Colonic mucosa (tissue), 4 donors: ENCODE results near the gene DGCR8. TPM values are rescaled to one million over a fixed set of nuclear protein-coding genes. Genes with fewer than 3 reads are reported as not detected.

Experiments used
- DNase-seq: peaks from one replicate; pipeline ENCODE4 v3.0.0-alpha.2; 2020
- H3K27ac ChIP-seq: fragments of 200-600 bp; one replicate; pipeline ENCODE4 v1.8.0; 2021
- H3K27me3 ChIP-seq: fragments of 200-600 bp; one replicate; pipeline ENCODE4 v1.8.0; 2021
- H3K36me3 ChIP-seq: fragments of 200-600 bp; one replicate; pipeline ENCODE4 v1.8.0; 2021
- H3K4me1 ChIP-seq: fragments of 200-600 bp; one replicate; pipeline ENCODE4 v1.8.0; 2021; ENCODE audit warnings: mild to moderate bottlenecking
- H3K4me3 ChIP-seq: fragments of 200-600 bp; one replicate; pipeline ENCODE4 v1.8.0; 2021
- H3K9ac ChIP-seq, 2 donors: one replicate each; pipeline ENCODE4 v1.7.0; 2013; ENCODE audit warnings: control low read depth in 2 of 2, low read depth in 2 of 2, low read length in 2 of 2
- H3K9me3 ChIP-seq: fragments of 200-600 bp; one replicate; pipeline ENCODE4 v1.8.0; 2021
- CTCF ChIP-seq: fragments of 200-600 bp; IDR thresholded peaks from one replicate; pipeline ENCODE4 v1.8.0; 2022; ENCODE audit warnings: antibody characterized with exemption, mild to moderate bottlenecking
- intact Hi-C: fragments of 100-400 bp; cut with DNase I; formaldehyde crosslinking; loops from one replicate; pipeline ENCODE4 v1.14.1; 2022
- total RNA-seq, 2 donors: library from RNA; stranded (reverse); fragmentation: NEBNext Ultra II Directional in 1 of 2; extraction: Animal tissue kit (Norgen Biotek cat#: 25700) in 1 of 2; gene quantifications; one replicate each; pipeline ENCODE4 v1.2.1, GENCODE V29; 2021
- donor health status: healthy.
- donor health status: DM: no; HTN: no; CAD: no.
- donor health status: DM: no; HTN: no; CAD: no.

DGCR8 gene
- total RNA-seq, 2 donors from 2014 or later: 21.1 to 52.7 TPM

DNA sequence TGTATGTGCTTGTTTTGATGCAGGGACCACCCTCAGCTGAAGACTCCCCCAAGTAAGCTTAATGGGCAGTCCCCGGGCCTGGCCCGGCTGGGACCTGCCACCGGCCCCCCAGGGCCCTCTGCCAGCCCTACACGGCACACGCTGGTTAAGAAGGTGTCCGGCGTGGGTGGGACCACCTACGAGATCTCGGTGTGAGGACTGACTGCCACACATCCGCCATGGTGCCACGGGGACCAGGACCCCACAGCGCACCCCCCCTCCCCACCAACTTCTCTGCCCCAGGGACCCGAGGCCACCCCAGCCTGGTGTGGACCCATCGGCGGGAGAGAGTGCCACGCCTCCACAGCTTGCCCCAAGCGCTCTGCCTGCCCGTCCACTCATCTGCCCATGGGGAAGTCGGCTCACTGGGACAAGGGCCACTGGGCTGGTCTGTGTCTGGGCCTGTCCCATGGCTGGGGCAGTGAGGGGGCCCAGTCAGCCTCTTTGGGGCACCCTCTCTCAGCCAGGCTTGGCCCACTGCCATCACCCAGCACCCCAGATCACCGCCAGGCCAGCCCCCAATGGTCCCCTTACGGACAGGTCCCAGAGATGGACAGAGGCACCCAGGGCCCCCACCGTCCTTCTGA is 65.3 kb downstream of the DGCR8 start:
- H3K9ac ChIP-seq: no peak overlapping the region
- H3K27ac ChIP-seq: no peak overlapping the region
- TF ChIP-seq CTCF: no peak
- DNase-seq: no peak
- no peaks in the 10 kb centered on the region for H3K9me3 ChIP-seq
- H3K36me3 ChIP-seq: no peaks in the 10 kb centered on the region
- H3K4me3 ChIP-seq: no peak overlapping the region
- intact Hi-C loops: no loop called here
- no peaks in the 10 kb centered on the region for H3K4me1 ChIP-seq
- no peaks in the 10 kb centered on the region for H3K27me3 ChIP-seq

DNA sequence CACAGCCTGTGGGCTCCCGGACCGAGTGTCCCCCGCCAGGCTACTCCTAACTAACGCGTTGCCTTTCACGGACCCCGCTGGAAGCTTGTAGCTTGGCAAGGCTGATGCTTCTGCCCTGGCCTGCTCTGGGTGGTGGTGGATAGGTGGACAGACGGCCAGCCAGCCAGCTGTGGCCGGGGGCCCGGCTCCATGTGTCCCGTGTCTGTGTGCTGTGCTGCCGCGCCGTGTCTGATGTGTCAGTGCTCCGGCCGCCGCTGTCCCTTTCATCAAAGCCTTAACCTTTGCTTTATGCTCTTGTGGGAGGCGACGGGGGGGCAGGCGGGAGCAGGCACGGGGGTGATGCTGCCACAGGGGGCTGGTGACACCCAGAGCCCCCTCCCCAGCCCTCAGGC is 65.8 kb downstream of the DGCR8 start:
- intact Hi-C loops: no loop called here
- Histone ChIP-seq H3K9me3 (no peaks in the 10 kb centered on the region), H3K9ac (no peak overlapping the region), H3K4me1 (no peaks in the 10 kb centered on the region), H3K27me3 (no peaks in the 10 kb centered on the region), H3K36me3 (no peaks in the 10 kb centered on the region), H3K27ac (no peak overlapping the region), H3K4me3 (no peak overlapping the region)
- no peak for TF ChIP-seq CTCF
- DNase-seq: no peak

- Histone ChIP-seq H3K36me3 (no peaks in the 10 kb centered on the region), H3K27me3 (no peaks in the 10 kb centered on the region), H3K9me3 (no peaks in the 10 kb centered on the region), H3K4me3 (no peak overlapping the region), H3K27ac (no peak overlapping the region), H3K9ac (no peak overlapping the region), H3K4me1 (no peaks in the 10 kb centered on the region)
- intact Hi-C loops: no loop called here
- TF ChIP-seq CTCF: no peak
- DNase-seq: no peak
Observed at GRCh38 chr22:20146777-20147176, 66.7 kb downstream of the DGCR8 start.

DNA sequence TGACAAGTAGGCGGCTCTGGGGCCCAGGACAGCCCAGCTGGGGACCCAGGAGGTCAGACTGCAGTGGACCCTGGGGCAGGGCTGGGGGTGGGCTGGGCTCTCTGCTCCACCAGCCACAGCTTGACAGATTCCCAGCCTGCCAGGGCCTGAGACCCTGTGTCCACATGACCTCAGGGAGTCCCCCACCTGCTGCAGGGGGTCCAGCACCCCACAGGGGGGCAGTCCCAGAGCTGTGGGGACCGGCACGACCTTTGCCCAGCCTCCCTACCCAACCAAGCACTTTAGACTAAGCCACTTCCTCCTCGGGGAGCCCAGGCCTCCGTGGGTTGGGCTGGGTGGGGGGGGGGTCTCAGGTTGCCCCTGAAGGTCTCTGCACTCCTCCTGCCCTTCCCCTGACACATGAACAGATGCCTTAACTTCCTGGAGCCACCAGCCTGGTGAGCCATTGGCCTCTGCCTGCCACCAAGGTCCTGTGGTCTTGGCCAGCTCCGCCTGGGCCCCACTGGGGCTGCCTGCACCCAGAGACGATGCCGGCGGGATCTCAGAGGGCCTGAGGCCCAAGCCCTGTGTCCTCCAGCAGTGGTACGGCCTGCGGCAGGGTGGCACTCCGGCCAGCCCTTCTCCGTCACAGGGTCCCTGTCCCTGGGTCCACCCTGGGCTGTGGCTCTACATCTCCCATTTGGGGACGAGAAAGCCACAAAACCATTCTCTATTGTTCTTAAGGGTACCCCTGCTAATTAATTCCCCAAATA is 67.4 kb downstream of the DGCR8 start:
- no peaks in the 10 kb centered on the region for H3K36me3 ChIP-seq
- intact Hi-C loops: no loop called here
- no peak for TF ChIP-seq CTCF
- no peak overlapping the region for H3K4me3 ChIP-seq
- H3K9me3 ChIP-seq: no peaks in the 10 kb centered on the region
- H3K27me3 ChIP-seq: no peaks in the 10 kb centered on the region
- no peak overlapping the region for H3K9ac ChIP-seq
- no peak for DNase-seq
- H3K4me1 ChIP-seq: no peaks in the 10 kb centered on the region
- no peak overlapping the region for H3K27ac ChIP-seq

GRCh38 chr22:20148414-20148813 is 68.4 kb downstream of the DGCR8 start:
- no peaks in the 10 kb centered on the region for H3K27me3 ChIP-seq
- TF ChIP-seq CTCF: no peak
- no peak overlapping the region for H3K9ac ChIP-seq
- H3K4me3 ChIP-seq: no peak overlapping the region
- H3K9me3 ChIP-seq: no peaks in the 10 kb centered on the region
- intact Hi-C loops: no loop called here
- no peaks in the 10 kb centered on the region for H3K4me1 ChIP-seq
- DNase-seq: no peak
- no peaks in the 10 kb centered on the region for H3K36me3 ChIP-seq
- H3K27ac ChIP-seq: no peak overlapping the region
